H9 (cell line): ENCODE data around the gene ANKRD49. TPM values are rescaled to one million over a fixed set of nuclear protein-coding genes. Genes with fewer than 3 reads are reported as not detected.

Source experiments
- DNase-seq: peaks from one replicate; pipeline ENCODE4 v3.0.0-alpha.2; 2017
- H2AFZ ChIP-seq: one replicate; pipeline ENCODE4 v1.6.1; 2013; ENCODE audit warnings: mild to moderate bottlenecking, low read length, control low read depth, moderate library complexity
- H2AK5ac ChIP-seq: 2 replicates; pipeline ENCODE4 v1.6.1; 2013; ENCODE audit warnings: low read length, control low read depth, mixed read lengths; ENCODE audit not compliant: insufficient read length
- H2BK120ac ChIP-seq: one replicate; pipeline ENCODE4 v1.6.1; 2013; ENCODE audit warnings: low read depth, mild to moderate bottlenecking, low read length, control low read depth, inconsistent platforms; ENCODE audit not compliant: poor library complexity, severe bottlenecking
- H2BK12ac ChIP-seq: 2 replicates; pipeline ENCODE4 v1.6.1; 2013; ENCODE audit warnings: low read length, control low read depth, mixed read lengths, low read depth; ENCODE audit not compliant: insufficient read length
- H2BK15ac ChIP-seq: 2 replicates; pipeline ENCODE4 v1.6.1; 2013; ENCODE audit warnings: low read depth, low read length, control low read depth
- H2BK20ac ChIP-seq: one replicate; pipeline ENCODE4 v1.6.1; 2013; ENCODE audit warnings: low read depth, mild to moderate bottlenecking, low read length, control low read depth, inconsistent platforms; ENCODE audit not compliant: poor library complexity, severe bottlenecking
- H2BK5ac ChIP-seq: 2 replicates; pipeline ENCODE4 v1.6.1; 2013; ENCODE audit warnings: low read length, control low read depth, mixed read lengths; ENCODE audit not compliant: insufficient read length
- H3K14ac ChIP-seq: 2 replicates; pipeline ENCODE4 v1.6.1; 2013; ENCODE audit warnings: low read length, control low read depth; ENCODE audit not compliant: insufficient read depth
- H3K18ac ChIP-seq: 2 replicates; pipeline ENCODE4 v1.6.1; 2013; ENCODE audit warnings: low read depth, mild to moderate bottlenecking, mixed read lengths, low read length, control low read depth; ENCODE audit not compliant: insufficient read length
- H3K23ac ChIP-seq: 2 replicates; pipeline ENCODE4 v1.6.1; 2013; ENCODE audit warnings: low read length, control low read depth, mixed read lengths, low read depth; ENCODE audit not compliant: insufficient read length
- H3K23me2 ChIP-seq: 2 replicates; pipeline ENCODE4 v1.6.1; 2013; ENCODE audit warnings: low read depth, mild to moderate bottlenecking, mixed read lengths, low read length, control low read depth; ENCODE audit not compliant: insufficient read length, poor library complexity, severe bottlenecking
- H3K27ac ChIP-seq: 2 replicates; pipeline ENCODE4 v1.5.1; 2013; ENCODE audit warnings: low read length, control low read depth, mixed read lengths, low read depth; ENCODE audit not compliant: insufficient read length
- H3K27me3 ChIP-seq: 2 replicates; pipeline ENCODE4 v1.6.1; 2013; ENCODE audit warnings: low read length, control low read depth, inconsistent platforms; ENCODE audit not compliant: insufficient read depth
- H3K4ac ChIP-seq: 2 replicates; pipeline ENCODE4 v1.6.1; 2013; ENCODE audit warnings: low read depth, mild to moderate bottlenecking, control low read depth, inconsistent platforms, low read length, moderate library complexity
- H3K4me1 ChIP-seq: 2 replicates; pipeline ENCODE4 v1.6.1; 2013; ENCODE audit warnings: low read length, control low read depth, inconsistent platforms; ENCODE audit not compliant: insufficient read depth
- H3K4me2 ChIP-seq: 2 replicates; pipeline ENCODE4 v1.6.1; 2013; ENCODE audit warnings: low read length, control low read depth, mixed read lengths; ENCODE audit not compliant: insufficient read length, insufficient read depth
- H3K56ac ChIP-seq: 2 replicates; pipeline ENCODE4 v1.6.1; 2013; ENCODE audit warnings: low read depth, mild to moderate bottlenecking, mixed read lengths, low read length, control low read depth; ENCODE audit not compliant: insufficient read length
- H3K79me1 ChIP-seq: 2 replicates; pipeline ENCODE4 v1.6.1; 2013; ENCODE audit warnings: low read depth, mild to moderate bottlenecking, moderate library complexity, low read length, control low read depth, inconsistent platforms; ENCODE audit not compliant: insufficient read depth, poor library complexity, severe bottlenecking
- H3K79me2 ChIP-seq: 2 replicates; pipeline ENCODE4 v1.6.1; 2013; ENCODE audit warnings: low read length, control low read depth, inconsistent platforms; ENCODE audit not compliant: insufficient read depth
- H3K9ac ChIP-seq: 2 replicates; pipeline ENCODE4 v1.6.1; 2013; ENCODE audit warnings: low read length, control low read depth, mixed read lengths; ENCODE audit not compliant: insufficient read length; ENCODE audit errors: extremely low read depth
- H3K9me3 ChIP-seq: one replicate; pipeline ENCODE4 v1.6.1; 2013; ENCODE audit warnings: low read depth, low read length, inconsistent platforms; ENCODE audit not compliant: control insufficient read depth
- H3T11ph ChIP-seq: one replicate; pipeline ENCODE4 v1.6.1; 2013; ENCODE audit warnings: mild to moderate bottlenecking, low read length, control low read depth, inconsistent platforms
- H4K20me1 ChIP-seq: one replicate; pipeline ENCODE4 v1.6.1; 2013; ENCODE audit not compliant: control insufficient read depth, insufficient read length, insufficient read depth
- H4K5ac ChIP-seq: 2 replicates; pipeline ENCODE4 v1.6.1; 2013; ENCODE audit warnings: low read depth, mild to moderate bottlenecking, mixed read lengths, low read length, control low read depth; ENCODE audit not compliant: insufficient read length
- H4K8ac ChIP-seq: replicated peaks from 2 replicates; pipeline ENCODE4 v1.6.1; 2013; ENCODE audit warnings: low read length, control low read depth, mixed read lengths, low read depth; ENCODE audit not compliant: insufficient read length
- H4K91ac ChIP-seq: 2 replicates; pipeline ENCODE4 v1.6.1; 2013; ENCODE audit warnings: low read depth, mild to moderate bottlenecking, moderate library complexity, mixed read lengths, low read length, control low read depth; ENCODE audit not compliant: insufficient read length
- H3K27ac Mint-ChIP-seq, 3 experiments: 2 replicates in 2 of 3; 3 replicates in 1 of 3; pipeline ENCODE4 v1.8.0; 2020 to 2021; ENCODE audit warnings: mixed read lengths in 3 of 3, mild to moderate bottlenecking in 1 of 3, moderate library complexity in 1 of 3
- H3K27me3 Mint-ChIP-seq: 2 replicates; pipeline ENCODE4 v1.8.0; 2021; ENCODE audit warnings: low read depth, mild to moderate bottlenecking, moderate library complexity, mixed read lengths
- H3K36me3 Mint-ChIP-seq, 3 experiments: 2 replicates in 2 of 3; 3 replicates in 1 of 3; pipeline ENCODE4 v1.8.0; 2020 to 2021; ENCODE audit warnings: low read depth in 3 of 3, mixed read lengths in 3 of 3; ENCODE audit not compliant: insufficient read depth in 1 of 3
- H3K4me1 Mint-ChIP-seq, 2 experiments: 2 replicates each; pipeline ENCODE4 v1.8.0; 2020; ENCODE audit warnings: mixed read lengths in 2 of 2
- H3K4me3 Mint-ChIP-seq, 2 experiments: 2 replicates in 1 of 2; 3 replicates in 1 of 2; pipeline ENCODE4 v1.8.0; 2020 to 2021; ENCODE audit warnings: mild to moderate bottlenecking in 2 of 2, mixed read lengths in 2 of 2, moderate library complexity in 1 of 2
- H3K9me3 Mint-ChIP-seq, 2 experiments: 2 replicates in 1 of 2; 3 replicates in 1 of 2; pipeline ENCODE4 v1.8.0; 2020; ENCODE audit warnings: mild to moderate bottlenecking in 2 of 2, mixed read lengths in 2 of 2, moderate library complexity in 1 of 2
- WGBS: extraction: QIAGEN DNeasy Blood & Tissue Kit; methylation state at CpG from one replicate; pipeline ENCODE4 v1.1.7; 2013; ENCODE audit warnings: missing lambda C conversion rate, low lambda C conversion rate, mixed read lengths; ENCODE audit not compliant: insufficient read length; ENCODE audit errors: extremely low coverage; 5-methylcytosine and 5-hydroxymethylcytosine counted together
- total RNA-seq: library from RNA; stranded (reverse); gene quantifications from 2 replicates; pipeline ENCODE4 v1.2.1, GENCODE V29; 2021
- TF ChIP-seq, protein P1 (sequence below): fragments of 200-600 bp; sonication (generic); conservative IDR thresholded peaks from 3 replicates; pipeline ENCODE4 v1.8.0; 2021; ENCODE audit warnings: antibody characterized with exemption, mild to moderate bottlenecking

The ANKRD49 gene
- total RNA-seq, 1 experiment from 2014 or later: 13.8 TPM

DNA sequence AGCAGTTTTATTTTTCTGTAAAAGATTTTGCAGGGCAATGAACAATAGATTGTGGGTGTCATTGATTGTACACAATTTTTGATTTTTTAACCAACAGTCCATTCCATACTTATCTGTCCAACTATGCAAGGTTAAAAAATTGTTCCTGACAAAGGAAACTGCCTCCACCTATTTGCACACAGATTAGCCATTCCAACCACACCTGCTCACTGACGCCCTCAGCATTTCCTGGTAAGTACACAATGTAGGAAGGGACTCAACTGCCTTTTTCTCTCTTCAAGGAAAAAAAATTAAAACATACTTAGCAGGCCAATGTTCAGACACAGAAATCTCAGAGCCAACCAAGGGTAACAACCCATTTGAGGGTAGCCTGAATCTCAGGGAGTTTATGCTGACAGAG lies 45.6 kb downstream of the ANKRD49 start:
- Histone ChIP-seq H3K4ac (no peak overlapping the region), H3K27ac (no peak overlapping the region), H2BK15ac (no peak overlapping the region), H3K18ac (no peak overlapping the region), H4K91ac (no peak overlapping the region), H3T11ph (no peak overlapping the region), H4K5ac (no peak overlapping the region), H3K9me3 (no peaks in the 10 kb centered on the region), H2BK120ac (no peak overlapping the region), H2AK5ac (no peak overlapping the region), H2BK5ac (no peak overlapping the region), H2BK20ac (no peak overlapping the region), H3K9ac (no peak overlapping the region), H3K79me2 (no peaks in the 10 kb centered on the region), H3K56ac (no peak overlapping the region), H3K23me2 (no peaks in the 10 kb centered on the region), H4K8ac (no peak overlapping the region), H3K23ac (no peak overlapping the region), H3K27me3 (no peaks in the 10 kb centered on the region), H2AFZ (no peak overlapping the region), H2BK12ac (no peak overlapping the region), H4K20me1 (no peaks in the 10 kb centered on the region), H3K4me1 (no peaks in the 10 kb centered on the region), H3K14ac (no peak overlapping the region), H3K4me2 (no peak overlapping the region), H3K79me1 (no peaks in the 10 kb centered on the region)
- Mint-ChIP-seq H3K27me3 (peaks cover 15% of the 10 kb centered on the region), H3K4me3 (no peak overlapping the region), H3K9me3 (no peaks in the 10 kb centered on the region), H3K27ac (no peak overlapping the region), H3K4me1 (peaks cover 8 to 11% of the 10 kb centered on the region in 2 experiments), H3K36me3 (no peaks in the 10 kb centered on the region)
- no peak for DNase-seq
- TF ChIP-seq, protein P1, sequence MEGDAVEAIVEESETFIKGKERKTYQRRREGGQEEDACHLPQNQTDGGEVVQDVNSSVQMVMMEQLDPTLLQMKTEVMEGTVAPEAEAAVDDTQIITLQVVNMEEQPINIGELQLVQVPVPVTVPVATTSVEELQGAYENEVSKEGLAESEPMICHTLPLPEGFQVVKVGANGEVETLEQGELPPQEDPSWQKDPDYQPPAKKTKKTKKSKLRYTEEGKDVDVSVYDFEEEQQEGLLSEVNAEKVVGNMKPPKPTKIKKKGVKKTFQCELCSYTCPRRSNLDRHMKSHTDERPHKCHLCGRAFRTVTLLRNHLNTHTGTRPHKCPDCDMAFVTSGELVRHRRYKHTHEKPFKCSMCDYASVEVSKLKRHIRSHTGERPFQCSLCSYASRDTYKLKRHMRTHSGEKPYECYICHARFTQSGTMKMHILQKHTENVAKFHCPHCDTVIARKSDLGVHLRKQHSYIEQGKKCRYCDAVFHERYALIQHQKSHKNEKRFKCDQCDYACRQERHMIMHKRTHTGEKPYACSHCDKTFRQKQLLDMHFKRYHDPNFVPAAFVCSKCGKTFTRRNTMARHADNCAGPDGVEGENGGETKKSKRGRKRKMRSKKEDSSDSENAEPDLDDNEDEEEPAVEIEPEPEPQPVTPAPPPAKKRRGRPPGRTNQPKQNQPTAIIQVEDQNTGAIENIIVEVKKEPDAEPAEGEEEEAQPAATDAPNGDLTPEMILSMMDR: no peak
- WGBS: no CpG with 5 or more reads among the region's 1 CpG
